Measurements from ENCODE around the gene OR5AU1. TPM values are rescaled to one million over a fixed set of nuclear protein-coding genes. Genes with fewer than 3 reads are reported as not detected.

OR5AU1 gene
- not detected in 2 replicates for total RNA-seq

- Histone ChIP-seq H3K36me3 (ENCODE audit: control insufficient read depth, insufficient read depth, low read length) (no peaks in the 10 kb centered on the region), H3K27me3 (ENCODE audit: control insufficient read depth, insufficient read depth, low read length) (peaks cover 2% of the 10 kb centered on the region), H3K4me3 (ENCODE audit: low read depth, low read length) (no peak within 1 kb of the TSS)
- no peak for FAIRE-seq
- TF ChIP-seq CTCF (IDR thresholded peaks at IDR 0.05; ENCODE audit: insufficient read depth, low read length, severe bottlenecking) = no peak
- no peak for DNase-seq (ENCODE audit: low read depth)
Measured at GRCh38 chr14:21155963-21156362, at the start of gene OR5AU1. TSS of gene OR5AU1 (minus strand) at chr14:21156063. CDS start at chr14:21155872, 191 bp downstream.

- Histone ChIP-seq H3K27me3 (ENCODE audit: control insufficient read depth, insufficient read depth, low read length) (no peaks in the 10 kb centered on the region), H3K36me3 (ENCODE audit: control insufficient read depth, insufficient read depth, low read length) (peaks cover 4% of the 10 kb centered on the region), H3K4me3 (ENCODE audit: low read depth, low read length) (no peak overlapping the region)
- TF ChIP-seq CTCF (IDR thresholded peaks at IDR 0.05; ENCODE audit: insufficient read depth, low read length, severe bottlenecking) = no peak
- no peak for FAIRE-seq
- no peak for DNase-seq (ENCODE audit: low read depth)
Measured at GRCh38 chr14:21205026-21205677, 49.3 kb upstream of the OR5AU1 start.

GRCh38 chr14:21204167-21205025 lies 48.5 kb upstream of the OR5AU1 start:
- no peak for DNase-seq (ENCODE audit: low read depth)
- Histone ChIP-seq H3K36me3 (ENCODE audit: control insufficient read depth, insufficient read depth, low read length) (peaks cover 3% of the 10 kb centered on the region), H3K27me3 (ENCODE audit: control insufficient read depth, insufficient read depth, low read length) (no peaks in the 10 kb centered on the region), H3K4me3 (ENCODE audit: low read depth, low read length) (no peak overlapping the region)
- TF ChIP-seq CTCF (IDR thresholded peaks at IDR 0.05; ENCODE audit: insufficient read depth, low read length, severe bottlenecking) = no peak
- FAIRE-seq = no peak

DNA sequence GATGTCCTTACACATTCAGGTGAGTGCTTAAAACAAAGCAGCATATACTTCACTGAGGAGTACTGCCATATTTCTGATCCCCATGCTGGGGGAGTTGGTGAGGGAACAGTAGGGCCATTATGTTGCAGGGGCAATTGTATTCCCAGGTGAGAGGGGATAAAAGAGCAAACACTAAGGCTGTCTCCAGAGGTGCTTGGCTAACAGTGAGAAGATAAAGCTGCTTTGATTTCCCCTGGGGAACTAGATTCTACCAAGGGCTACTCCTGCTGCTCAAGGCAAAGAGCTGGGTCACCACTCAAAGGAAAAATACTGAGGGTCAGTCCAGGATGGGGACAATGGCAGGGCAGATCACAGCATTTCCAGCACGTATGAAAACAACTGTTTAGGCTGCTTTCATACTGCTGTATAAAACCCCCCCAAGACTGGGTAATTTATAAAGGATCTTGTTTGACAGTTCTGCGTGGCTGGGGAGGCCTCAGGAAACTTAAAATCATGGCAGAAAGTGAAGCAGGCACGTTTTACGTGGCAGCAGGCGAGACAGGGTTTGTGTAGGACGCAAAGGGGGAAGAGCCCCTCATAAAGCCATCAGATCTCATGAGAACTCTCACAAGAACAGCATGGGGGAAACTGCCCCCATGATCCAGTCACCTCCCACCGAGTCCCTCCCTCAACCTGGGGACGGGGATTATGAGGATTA lies 47.8 kb upstream of the OR5AU1 start:
- Histone ChIP-seq H3K36me3 (ENCODE audit: control insufficient read depth, insufficient read depth, low read length) (peaks cover 3% of the 10 kb centered on the region), H3K27me3 (ENCODE audit: control insufficient read depth, insufficient read depth, low read length) (no peaks in the 10 kb centered on the region), H3K4me3 (ENCODE audit: low read depth, low read length) (no peak overlapping the region)
- FAIRE-seq (no peak), DNase-seq (ENCODE audit: low read depth) (no peak)
- TF ChIP-seq CTCF (IDR thresholded peaks at IDR 0.05; ENCODE audit: insufficient read depth, low read length, severe bottlenecking) = no peak

GRCh38 chr14:21202463-21203358 lies 46.8 kb upstream of the OR5AU1 start:
- Histone ChIP-seq H3K27me3 (ENCODE audit: control insufficient read depth, insufficient read depth, low read length) (no peaks in the 10 kb centered on the region), H3K4me3 (ENCODE audit: low read depth, low read length) (no peak overlapping the region), H3K36me3 (ENCODE audit: control insufficient read depth, insufficient read depth, low read length) (no peaks in the 10 kb centered on the region)
- no peak for FAIRE-seq
- DNase-seq (ENCODE audit: low read depth) = no peak
- no peak for TF ChIP-seq CTCF (IDR thresholded peaks at IDR 0.05; ENCODE audit: insufficient read depth, low read length, severe bottlenecking)
